ENCODE measurements around the gene HDAC5. TPM values are rescaled to one million over a fixed set of nuclear protein-coding genes. Genes with fewer than 3 reads are reported as not detected.

Gene HDAC5
- 59.2 TPM for total RNA-seq
- long read RNA-seq, full-length matches to known transcripts = 28 of 238 reads
- long read RNA-seq, partial matches to known transcripts = 150 of 238 reads
- long read RNA-seq, other reads (novel, unspliced or antisense) = 60 of 238 reads

GRCh38 chr17:44123356-44124117 is at the start of gene HDAC5:
Gene HDAC5 (minus strand): TSS chr17:44123641. CDS start chr17:44117515, 6,126 bp downstream.
- no peaks in the 10 kb centered on the region for H3K27me3 ChIP-seq (ENCODE audit: low read depth)
- peaks cover 45% of the 10 kb centered on the region for H3K4me1 ChIP-seq
- ATAC-seq (peak; percentile 98), DNase-seq (peak; percentile 97)
- H3K36me3 ChIP-seq = no peaks in the 10 kb centered on the region
- H3K9me3 ChIP-seq = no peaks in the 10 kb centered on the region
- H3K4me3 ChIP-seq = peak within 1 kb of the TSS; percentile 99
- intact Hi-C loops (cut with DNase I) = no loop called here
- TF ChIP-seq CTCF (IDR thresholded peaks at IDR 0.05) = peak; percentile 66
- H3K27ac ChIP-seq = peak within 1 kb of the TSS; percentile 94

- H3K9me3 ChIP-seq = no peaks in the 10 kb centered on the region
- H3K27me3 ChIP-seq (ENCODE audit: low read depth) = no peaks in the 10 kb centered on the region
- intact Hi-C loops (cut with DNase I) = no loop called here
- peaks cover 6% of the 10 kb centered on the region for H3K36me3 ChIP-seq
- no peak for TF ChIP-seq CTCF (IDR thresholded peaks at IDR 0.05)
- DNase-seq (no peak), ATAC-seq (no peak)
- peaks cover 13% of the 10 kb centered on the region for H3K4me1 ChIP-seq
- no peak overlapping the region for H3K27ac ChIP-seq
- H3K4me3 ChIP-seq = no peak overlapping the region
These were observed 48.6 kb upstream of the HDAC5 start for GRCh38 chr17:44171931-44172455.

- ATAC-seq (peak in 1 of 2 donors; percentile 5), DNase-seq (no peak)
These were observed 47.2 kb upstream of the HDAC5 start, which contains the start of gene ASB16 for GRCh38 chr17:44170499-44171201. Gene ASB16 (plus strand): TSS chr17:44170704. CDS start chr17:44170790, 86 bp downstream.

GRCh38 chr17:44170135-44170498 is 46.7 kb upstream of the HDAC5 start:
- H3K36me3 ChIP-seq = no peaks in the 10 kb centered on the region
- no peak overlapping the region for H3K4me3 ChIP-seq
- no peak for ATAC-seq
- no peak for TF ChIP-seq CTCF (IDR thresholded peaks at IDR 0.05)
- H3K27ac ChIP-seq = no peak overlapping the region
- intact Hi-C loops (cut with DNase I) = no loop called here
- no peaks in the 10 kb centered on the region for H3K9me3 ChIP-seq
- no peak for DNase-seq
- peaks cover 13% of the 10 kb centered on the region for H3K4me1 ChIP-seq
- no peaks in the 10 kb centered on the region for H3K27me3 ChIP-seq (ENCODE audit: low read depth)

More at GRCh38 chr17:44170499-44171201, 47.2 kb upstream of the HDAC5 start, which contains the start of gene ASB16:
- no peak within 1 kb of the TSS for H3K27ac ChIP-seq
- no peak for TF ChIP-seq CTCF (IDR thresholded peaks at IDR 0.05)
- no peaks in the 10 kb centered on the region for H3K36me3 ChIP-seq
- peak within 1 kb of the TSS; percentile 17 for H3K4me3 ChIP-seq
- no peaks in the 10 kb centered on the region for H3K27me3 ChIP-seq (ENCODE audit: low read depth)
- H3K4me1 ChIP-seq = peaks cover 13% of the 10 kb centered on the region
- intact Hi-C loops (cut with DNase I) = no loop called here
- no peaks in the 10 kb centered on the region for H3K9me3 ChIP-seq

- Histone ChIP-seq H3K4me1 (peaks cover 13% of the 10 kb centered on the region), H3K27ac (no peak overlapping the region), H3K36me3 (no peaks in the 10 kb centered on the region), H3K27me3 (ENCODE audit: low read depth) (no peaks in the 10 kb centered on the region), H3K4me3 (no peak overlapping the region), H3K9me3 (no peaks in the 10 kb centered on the region)
- DNase-seq (no peak), ATAC-seq (peak in 1 of 2 donors; percentile 52)
- intact Hi-C loops (cut with DNase I) = no loop called here
- TF ChIP-seq CTCF (IDR thresholded peaks at IDR 0.05) = no peak
These were observed 43.9 kb upstream of the HDAC5 start for GRCh38 chr17:44167181-44167861.

Measured in lower lobe of right lung (tissue), 2 donors.